GM21390 (cell line): ENCODE data around the gene RAB44.

Source experiments
- ATAC-seq: cut with Tn5 transposase; IDR thresholded peaks from one replicate; pipeline ENCODE4 v1.9.1; 2021; ENCODE audit not compliant: unreplicated experiment

Gene RAB44

DNA sequence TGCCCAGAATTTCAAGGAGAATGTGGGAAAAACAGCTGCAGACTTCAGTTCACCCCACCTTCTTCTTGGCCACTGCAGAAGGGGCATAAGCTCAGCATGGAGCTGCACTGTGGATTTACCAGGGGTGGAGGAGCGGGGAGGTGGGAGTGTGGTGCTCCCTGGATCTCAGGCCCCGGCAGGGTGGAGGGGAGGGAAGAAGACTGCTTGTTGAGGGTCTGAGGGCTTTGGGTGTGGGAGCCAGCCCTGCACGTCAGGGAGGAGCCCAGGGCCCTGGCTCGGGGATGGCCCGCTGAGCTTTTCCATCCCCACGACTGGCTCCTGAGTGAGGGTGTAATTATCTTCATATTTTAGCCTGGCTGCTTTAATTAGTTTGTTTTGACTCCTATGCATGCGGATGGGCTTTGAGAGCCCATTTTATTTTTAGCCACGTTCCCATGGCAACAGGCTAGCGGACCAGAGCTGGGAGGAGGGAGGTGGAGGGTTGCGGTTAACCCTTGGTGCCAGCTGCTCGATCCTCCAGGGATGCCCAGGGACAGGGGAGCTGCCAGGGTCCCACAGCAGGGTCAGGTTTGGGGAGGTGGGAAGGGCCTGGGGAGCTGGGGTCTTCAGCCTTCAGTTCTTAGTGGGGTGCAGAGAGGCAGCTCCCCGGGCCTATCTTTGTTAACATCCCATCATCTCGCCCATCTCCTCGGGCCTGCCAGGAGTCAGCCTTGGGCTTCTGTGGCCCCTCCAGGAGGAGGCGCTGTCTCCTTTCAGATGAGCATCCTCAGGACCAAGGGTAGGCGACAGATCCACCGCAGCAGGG lies 68.2 kb downstream of the RAB44 start:
- ATAC-seq: no peak

DNA sequence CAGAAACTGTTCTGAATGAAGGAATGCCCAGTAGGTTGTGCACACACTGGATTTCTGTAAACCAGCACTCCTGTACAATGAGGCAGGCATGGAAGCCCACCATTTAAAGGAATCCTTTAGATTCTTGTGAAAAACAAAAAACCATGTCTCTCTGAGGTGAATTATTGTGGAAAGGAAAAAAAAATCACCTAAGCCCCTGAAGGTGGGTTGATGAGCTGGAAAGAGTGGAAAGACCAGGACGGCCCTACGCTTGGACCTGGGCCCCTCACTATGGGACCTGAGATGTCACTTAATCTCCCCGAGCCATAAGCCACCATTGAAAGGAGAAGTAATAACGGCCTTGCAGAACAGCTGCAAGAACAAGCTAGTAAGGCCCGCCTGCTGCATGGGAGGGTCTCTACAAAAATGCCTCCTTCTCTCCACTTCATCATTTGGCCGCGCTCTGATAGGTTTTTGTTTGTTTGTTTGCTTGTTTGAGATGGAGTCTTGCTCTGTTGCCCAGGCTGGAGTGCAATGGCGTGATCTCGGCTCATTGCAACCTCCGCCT lies 68.8 kb downstream of the RAB44 start:
- ATAC-seq: no peak

DNA sequence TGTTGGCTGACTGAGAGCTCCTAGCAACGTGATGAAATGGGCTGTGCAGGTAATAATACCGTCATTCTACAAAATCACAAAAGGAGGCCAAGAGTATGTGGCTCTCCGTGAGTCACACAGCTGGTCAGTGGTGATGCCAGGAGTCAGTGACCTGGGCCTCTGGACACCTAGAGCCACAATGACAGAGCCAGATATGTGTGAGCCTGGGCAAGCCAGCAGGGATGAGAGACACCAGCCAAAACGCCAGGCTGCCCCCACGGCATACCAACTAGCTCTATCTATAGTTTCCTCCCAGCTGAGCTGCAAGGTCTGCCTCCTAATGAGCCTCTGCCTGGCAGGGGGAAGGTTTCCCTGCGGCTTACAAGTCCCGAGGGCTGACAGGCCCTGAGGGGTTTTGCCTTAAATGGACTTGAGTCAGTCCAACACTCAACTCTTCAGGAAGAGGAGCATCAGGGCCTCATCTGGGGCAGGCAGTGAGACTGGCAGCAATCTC lies 71.6 kb downstream of the RAB44 start:
- no peak for ATAC-seq

DNA sequence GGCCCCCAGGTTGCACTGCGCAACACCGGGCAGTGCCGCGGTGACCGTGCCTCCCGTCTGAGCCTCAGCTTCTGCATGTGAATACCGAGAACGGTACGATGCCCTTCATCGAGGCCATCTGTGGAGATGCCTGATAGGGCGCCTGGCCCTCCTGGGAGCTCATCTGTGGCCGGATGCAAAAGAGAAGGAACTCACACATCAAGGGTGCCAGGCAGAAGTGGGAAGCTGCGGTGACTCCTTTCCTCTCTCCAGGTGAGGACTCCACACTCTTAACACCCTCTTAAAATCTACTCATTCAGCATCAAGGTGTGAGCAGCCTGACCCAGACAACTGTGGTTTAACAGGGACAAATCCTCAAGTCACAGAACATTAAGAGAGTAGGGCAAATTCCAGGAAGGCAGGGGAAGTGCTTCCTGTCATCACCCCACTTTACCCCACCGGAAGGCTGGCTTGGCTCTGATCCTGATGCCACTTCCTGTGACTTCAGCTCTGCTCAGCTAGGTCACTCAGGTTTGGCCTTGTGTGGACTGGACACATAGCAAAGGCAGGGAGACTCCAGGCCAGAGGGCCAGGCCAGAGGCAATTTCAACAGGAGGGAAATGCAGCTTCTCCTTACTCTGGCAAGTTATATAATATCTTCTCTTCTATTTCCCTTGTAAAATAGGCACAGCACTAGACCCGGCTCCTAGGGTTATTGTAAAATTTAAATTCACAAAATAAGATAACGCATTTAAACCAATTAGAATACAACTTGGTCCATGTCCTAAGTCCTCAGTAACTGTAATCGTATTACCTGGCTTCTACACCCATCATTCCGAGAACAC lies 72.3 kb downstream of the RAB44 start:
- ATAC-seq: no peak

DNA sequence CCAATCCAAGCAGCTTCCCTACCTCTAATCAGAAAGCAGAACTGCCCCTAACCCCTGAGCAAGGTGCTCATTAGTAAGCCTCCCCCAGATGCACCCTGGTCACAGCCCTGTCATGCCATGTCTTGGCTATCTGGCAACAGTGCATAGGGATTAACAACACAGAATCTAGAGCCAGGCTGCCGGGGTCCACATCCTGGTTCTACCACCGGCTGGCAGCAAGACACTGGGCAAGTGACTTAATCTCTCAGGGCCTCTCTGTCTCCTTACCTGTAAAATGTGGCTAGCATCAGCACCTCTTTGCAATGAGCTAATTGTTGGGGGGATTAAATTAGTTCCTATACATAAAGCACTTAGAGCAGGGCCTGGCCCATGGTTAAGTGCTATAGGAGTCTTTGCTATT lies 73.5 kb downstream of the RAB44 start:
- ATAC-seq: no peak

DNA sequence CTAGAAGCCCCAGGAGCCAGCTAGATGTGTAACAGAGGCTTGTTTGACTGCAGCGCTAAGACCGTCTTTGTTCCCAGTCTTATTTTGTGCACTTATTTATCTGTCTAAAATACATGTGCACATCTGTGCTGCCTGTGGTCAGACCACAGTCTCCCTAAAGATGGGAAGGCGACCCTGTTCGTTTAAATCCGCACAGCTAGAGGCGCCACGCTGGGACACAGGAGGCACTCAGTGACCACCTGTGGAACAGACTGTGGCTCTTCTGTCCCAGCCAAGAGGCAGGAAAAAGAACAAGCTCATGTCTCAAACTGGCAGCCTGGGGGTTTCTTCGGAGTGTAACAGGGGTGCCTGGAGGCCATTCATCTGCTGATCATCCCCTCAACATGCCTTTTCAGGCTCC lies 74.8 kb downstream of the RAB44 start:
- ATAC-seq: no peak

DNA sequence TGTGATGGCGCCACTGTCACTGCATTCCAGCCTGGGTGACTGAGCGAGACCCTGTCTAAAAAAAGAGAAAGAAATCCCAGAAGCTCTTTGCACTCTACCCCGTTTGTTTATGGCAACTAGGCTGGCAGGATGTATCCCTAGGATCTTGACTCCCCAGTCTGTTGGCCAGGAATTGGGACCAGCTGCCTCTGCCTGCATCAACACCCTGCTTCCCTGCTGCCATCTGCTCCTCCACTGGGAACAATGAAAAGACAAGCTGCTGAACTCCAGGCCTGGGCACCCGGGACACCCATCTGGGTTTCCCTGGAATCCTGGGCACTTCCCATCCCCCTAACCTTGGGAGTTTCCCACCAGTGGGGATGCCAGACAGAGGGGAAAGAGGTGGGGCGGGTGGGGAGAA lies 76.7 kb downstream of the RAB44 start:
- ATAC-seq: no peak

DNA sequence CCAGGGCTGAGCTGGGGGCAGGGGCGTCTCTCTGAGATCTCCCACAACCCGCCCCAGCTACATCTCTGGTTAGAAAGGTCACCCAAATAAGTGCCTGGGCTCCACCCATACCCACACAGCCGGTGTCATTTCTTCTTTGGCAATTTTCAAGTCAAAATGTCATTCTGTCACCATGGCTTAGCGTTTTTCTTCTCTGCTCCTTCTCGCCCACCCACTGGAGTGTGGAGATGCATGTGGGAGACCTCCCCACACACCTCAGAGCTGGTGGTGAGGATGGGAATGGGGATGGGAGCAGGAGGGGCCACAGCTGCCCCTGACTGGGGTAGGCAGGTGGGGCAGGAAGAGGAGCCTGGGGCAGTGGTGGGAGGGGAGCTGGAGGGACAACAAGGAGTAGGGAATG lies 78.5 kb downstream of the RAB44 start:
- no peak for ATAC-seq

GRCh38 chr6:36777801-36778200 lies 80.2 kb downstream of the RAB44 start:
- ATAC-seq: no peak

- no peak for ATAC-seq
Measured at GRCh38 chr6:36779227-36779626, 81.6 kb downstream of the RAB44 start.

- no peak for ATAC-seq
Measured at GRCh38 chr6:36780442-36781177, 83.0 kb downstream of the RAB44 start.

DNA sequence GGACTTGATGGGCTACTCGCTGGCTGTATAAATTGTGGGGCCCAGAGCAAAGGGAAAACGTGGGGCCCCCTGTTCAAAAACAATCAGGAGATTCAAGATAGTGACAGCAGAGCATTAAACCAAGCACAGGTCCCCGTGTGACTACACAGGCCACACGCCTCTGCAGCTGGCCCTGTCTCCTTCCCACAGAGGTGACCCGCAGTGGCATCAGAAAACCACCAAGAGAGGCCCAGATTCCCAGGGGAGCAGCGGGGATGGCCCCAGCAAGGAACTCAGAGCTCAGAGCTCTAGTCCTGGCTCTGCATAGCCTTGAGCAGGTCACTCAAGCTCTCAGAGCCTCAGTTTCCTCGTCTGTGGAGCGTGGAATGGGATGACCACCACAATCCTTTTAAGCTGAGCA lies 84.0 kb downstream of the RAB44 start:
- no peak for ATAC-seq
